C4-2B (cell line): Measurements from ENCODE around the gene INTS15.

ENCODE experiments used
- ZFX ChIP-seq: fragments of 450-650 bp; IDR thresholded peaks from 2 replicates; pipeline ENCODE4 v1.6.1; 2017
- TF ChIP-seq, protein P1 (sequence below): fragments of 450-650 bp; conservative IDR thresholded peaks from 2 replicates; pipeline ENCODE4 v1.5.1; 2017; ENCODE audit warnings: mild to moderate bottlenecking

DNA sequence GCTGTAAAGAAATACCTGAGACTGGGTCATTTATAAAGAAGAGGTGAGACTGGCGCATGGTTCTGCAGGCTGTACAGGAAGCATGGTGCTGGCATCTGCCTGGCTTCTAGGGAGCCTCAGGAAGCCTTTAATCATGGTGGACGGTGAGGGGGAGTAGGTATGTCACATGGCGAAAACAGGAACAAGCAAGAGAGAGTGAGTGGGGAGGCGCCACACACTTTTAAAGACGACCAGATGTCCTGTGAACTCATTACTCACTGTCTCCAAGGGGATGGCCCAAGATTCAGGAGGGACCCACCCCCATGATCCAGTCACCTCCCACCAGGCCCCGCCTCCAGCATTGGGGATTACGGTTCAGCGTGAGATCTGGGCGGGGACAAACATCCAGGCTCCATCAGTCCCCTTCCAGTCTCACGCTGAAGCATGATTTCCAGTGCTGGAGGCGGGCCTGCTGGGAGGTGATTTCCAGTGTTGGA, 50.5 kb downstream of the INTS15 start:
- TF ChIP-seq, protein P1, sequence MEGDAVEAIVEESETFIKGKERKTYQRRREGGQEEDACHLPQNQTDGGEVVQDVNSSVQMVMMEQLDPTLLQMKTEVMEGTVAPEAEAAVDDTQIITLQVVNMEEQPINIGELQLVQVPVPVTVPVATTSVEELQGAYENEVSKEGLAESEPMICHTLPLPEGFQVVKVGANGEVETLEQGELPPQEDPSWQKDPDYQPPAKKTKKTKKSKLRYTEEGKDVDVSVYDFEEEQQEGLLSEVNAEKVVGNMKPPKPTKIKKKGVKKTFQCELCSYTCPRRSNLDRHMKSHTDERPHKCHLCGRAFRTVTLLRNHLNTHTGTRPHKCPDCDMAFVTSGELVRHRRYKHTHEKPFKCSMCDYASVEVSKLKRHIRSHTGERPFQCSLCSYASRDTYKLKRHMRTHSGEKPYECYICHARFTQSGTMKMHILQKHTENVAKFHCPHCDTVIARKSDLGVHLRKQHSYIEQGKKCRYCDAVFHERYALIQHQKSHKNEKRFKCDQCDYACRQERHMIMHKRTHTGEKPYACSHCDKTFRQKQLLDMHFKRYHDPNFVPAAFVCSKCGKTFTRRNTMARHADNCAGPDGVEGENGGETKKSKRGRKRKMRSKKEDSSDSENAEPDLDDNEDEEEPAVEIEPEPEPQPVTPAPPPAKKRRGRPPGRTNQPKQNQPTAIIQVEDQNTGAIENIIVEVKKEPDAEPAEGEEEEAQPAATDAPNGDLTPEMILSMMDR = no peak
- TF ChIP-seq ZFX = no peak
